ENCODE data around the gene SNORC. TPM values are rescaled to one million over a fixed set of nuclear protein-coding genes. Genes with fewer than 3 reads are reported as not detected.

SNORC gene
- total RNA-seq, 3 donors from 2014 or later (not counting 1 experiment from before 2014, with no cell fraction given): 0.47 to 1.0 (median 0.98) TPM

DNA sequence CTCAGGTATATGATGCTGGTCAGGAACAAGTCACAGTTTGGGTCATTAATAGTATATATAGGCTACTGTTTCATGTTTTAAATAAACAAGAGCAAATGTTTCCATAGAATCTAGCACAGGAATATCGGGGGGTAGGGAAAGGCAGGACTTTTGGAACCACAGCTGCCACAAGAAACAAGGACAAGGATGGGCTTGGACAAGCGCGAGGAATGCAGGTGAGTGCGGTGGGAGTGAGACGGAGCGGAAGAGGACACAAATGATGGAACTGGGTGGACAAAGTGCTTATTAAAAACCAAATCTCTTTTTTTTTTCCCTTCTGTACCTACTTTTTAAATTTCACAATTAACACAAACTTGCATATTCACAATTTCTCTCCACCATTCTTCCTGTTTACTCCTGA, 49.1 kb downstream of the SNORC start:
- Histone ChIP-seq H3K36me3 (ENCODE audit: control insufficient read depth, insufficient read depth, low read length) (no peaks in the 10 kb centered on the region), H3K4me1 (ENCODE audit: control insufficient read depth, insufficient read depth, low read length) (no peaks in the 10 kb centered on the region), H3K27ac (ENCODE audit: low read length) (no peak overlapping the region), H3K9me3 (ENCODE audit: control insufficient read depth, insufficient read depth, low read length) (no peaks in the 10 kb centered on the region), H3K27me3 (ENCODE audit: control insufficient read depth, insufficient read depth, low read length) (no peaks in the 10 kb centered on the region), H3K4me3 (ENCODE audit: low read length) (no peak overlapping the region)
- DNase-seq (no peak), ATAC-seq (no peak)
- Mint-ChIP-seq H3K9me3 (no peaks in the 10 kb centered on the region), H3K4me3 (no peak overlapping the region), H3K4me1 (no peaks in the 10 kb centered on the region), H3K27me3 (ENCODE audit: low read depth in 2 of 2) (peaks cover 20 to 36% of the 10 kb centered on the region in 2 donors), H3K27ac (no peak overlapping the region), H3K36me3 (no peaks in the 10 kb centered on the region)
- intact Hi-C loops (cut with micrococcal nuclease): no loop called here
- TF ChIP-seq, protein P1, sequence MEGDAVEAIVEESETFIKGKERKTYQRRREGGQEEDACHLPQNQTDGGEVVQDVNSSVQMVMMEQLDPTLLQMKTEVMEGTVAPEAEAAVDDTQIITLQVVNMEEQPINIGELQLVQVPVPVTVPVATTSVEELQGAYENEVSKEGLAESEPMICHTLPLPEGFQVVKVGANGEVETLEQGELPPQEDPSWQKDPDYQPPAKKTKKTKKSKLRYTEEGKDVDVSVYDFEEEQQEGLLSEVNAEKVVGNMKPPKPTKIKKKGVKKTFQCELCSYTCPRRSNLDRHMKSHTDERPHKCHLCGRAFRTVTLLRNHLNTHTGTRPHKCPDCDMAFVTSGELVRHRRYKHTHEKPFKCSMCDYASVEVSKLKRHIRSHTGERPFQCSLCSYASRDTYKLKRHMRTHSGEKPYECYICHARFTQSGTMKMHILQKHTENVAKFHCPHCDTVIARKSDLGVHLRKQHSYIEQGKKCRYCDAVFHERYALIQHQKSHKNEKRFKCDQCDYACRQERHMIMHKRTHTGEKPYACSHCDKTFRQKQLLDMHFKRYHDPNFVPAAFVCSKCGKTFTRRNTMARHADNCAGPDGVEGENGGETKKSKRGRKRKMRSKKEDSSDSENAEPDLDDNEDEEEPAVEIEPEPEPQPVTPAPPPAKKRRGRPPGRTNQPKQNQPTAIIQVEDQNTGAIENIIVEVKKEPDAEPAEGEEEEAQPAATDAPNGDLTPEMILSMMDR (IDR thresholded peaks at IDR 0.05): no peak
- 95% methylated on average over 6 of the region's 6 CpGs for WGBS (ENCODE audit: insufficient coverage)

DNA sequence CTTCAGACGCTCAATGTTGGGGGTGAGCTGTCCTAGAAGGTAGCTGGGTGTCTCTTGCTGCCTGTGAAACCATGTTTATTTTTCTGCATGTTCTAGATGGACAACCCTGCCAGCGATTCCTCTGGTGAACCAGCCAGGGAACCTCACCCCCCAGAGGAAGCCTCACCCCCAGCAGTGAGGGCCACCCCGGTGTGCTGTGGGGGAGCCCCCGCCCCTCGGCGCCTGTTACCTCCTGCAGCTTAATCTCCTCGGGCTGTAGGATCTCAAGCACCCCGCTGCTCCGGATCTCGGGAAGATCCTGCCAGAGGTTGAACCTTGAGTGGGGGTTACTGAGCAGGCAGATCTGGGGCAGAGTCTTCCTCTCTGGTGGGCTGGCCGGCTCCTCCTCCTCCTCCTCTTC, 50.0 kb downstream of the SNORC start:
- Histone ChIP-seq H3K27ac (ENCODE audit: low read length) (no peak overlapping the region), H3K4me3 (ENCODE audit: low read length) (no peak overlapping the region), H3K36me3 (ENCODE audit: control insufficient read depth, insufficient read depth, low read length) (no peaks in the 10 kb centered on the region), H3K9me3 (ENCODE audit: control insufficient read depth, insufficient read depth, low read length) (no peaks in the 10 kb centered on the region), H3K4me1 (ENCODE audit: control insufficient read depth, insufficient read depth, low read length) (no peaks in the 10 kb centered on the region), H3K27me3 (ENCODE audit: control insufficient read depth, insufficient read depth, low read length) (no peaks in the 10 kb centered on the region)
- peaks cover 21 to 41% of the 10 kb centered on the region in 2 donors for H3K27me3 Mint-ChIP-seq (ENCODE audit: low read depth in 2 of 2)
- H3K4me3 Mint-ChIP-seq: no peak overlapping the region
- no peaks in the 10 kb centered on the region for H3K4me1 Mint-ChIP-seq
- DNase-seq: no peak
- TF ChIP-seq, protein P1 (IDR thresholded peaks at IDR 0.05): no peak
- no peak overlapping the region for H3K27ac Mint-ChIP-seq
- H3K36me3 Mint-ChIP-seq: no peaks in the 10 kb centered on the region
- no peaks in the 10 kb centered on the region for H3K9me3 Mint-ChIP-seq
- 70% methylated on average over 11 of the region's 11 CpGs for WGBS (ENCODE audit: insufficient coverage)
- ATAC-seq: no peak
- intact Hi-C loops (cut with micrococcal nuclease): no loop called here

DNA sequence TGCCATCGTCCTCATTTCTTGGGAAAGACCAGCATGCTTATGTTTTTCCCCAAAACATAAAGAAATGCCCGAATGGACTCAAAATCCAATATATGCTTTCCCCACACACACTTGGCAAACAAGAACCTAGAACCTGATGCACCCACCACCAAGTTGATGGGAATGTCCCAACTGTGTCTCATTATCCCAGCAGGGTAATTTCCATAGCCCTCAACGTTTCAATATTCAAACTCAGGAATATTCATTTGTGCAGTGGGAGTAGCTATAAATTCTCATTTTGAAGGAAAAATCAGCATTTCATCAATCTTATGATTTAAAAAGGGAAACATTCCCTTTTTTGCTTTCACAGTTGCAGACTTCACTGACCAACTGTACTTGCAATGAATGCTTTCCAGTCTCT, 50.7 kb downstream of the SNORC start:
- H3K4me1 Mint-ChIP-seq: no peaks in the 10 kb centered on the region
- H3K9me3 Mint-ChIP-seq: no peaks in the 10 kb centered on the region
- DNase-seq: no peak
- no peak overlapping the region for H3K4me3 ChIP-seq (ENCODE audit: low read length)
- H3K36me3 ChIP-seq (ENCODE audit: control insufficient read depth, insufficient read depth, low read length): no peaks in the 10 kb centered on the region
- H3K4me1 ChIP-seq (ENCODE audit: control insufficient read depth, insufficient read depth, low read length): no peaks in the 10 kb centered on the region
- no peak overlapping the region for H3K27ac Mint-ChIP-seq
- no peak for ATAC-seq
- no peaks in the 10 kb centered on the region for H3K27me3 ChIP-seq (ENCODE audit: control insufficient read depth, insufficient read depth, low read length)
- H3K27ac ChIP-seq (ENCODE audit: low read length): no peak overlapping the region
- peaks cover 23 to 42% of the 10 kb centered on the region in 2 donors for H3K27me3 Mint-ChIP-seq (ENCODE audit: low read depth in 2 of 2)
- intact Hi-C loops (cut with micrococcal nuclease): no loop called here
- H3K36me3 Mint-ChIP-seq: no peaks in the 10 kb centered on the region
- 83% methylated on average over 2 of the region's 3 CpGs for WGBS (ENCODE audit: insufficient coverage)
- H3K9me3 ChIP-seq (ENCODE audit: control insufficient read depth, insufficient read depth, low read length): no peaks in the 10 kb centered on the region
- no peak overlapping the region for H3K4me3 Mint-ChIP-seq
- TF ChIP-seq, protein P1 (IDR thresholded peaks at IDR 0.05): no peak

DNA sequence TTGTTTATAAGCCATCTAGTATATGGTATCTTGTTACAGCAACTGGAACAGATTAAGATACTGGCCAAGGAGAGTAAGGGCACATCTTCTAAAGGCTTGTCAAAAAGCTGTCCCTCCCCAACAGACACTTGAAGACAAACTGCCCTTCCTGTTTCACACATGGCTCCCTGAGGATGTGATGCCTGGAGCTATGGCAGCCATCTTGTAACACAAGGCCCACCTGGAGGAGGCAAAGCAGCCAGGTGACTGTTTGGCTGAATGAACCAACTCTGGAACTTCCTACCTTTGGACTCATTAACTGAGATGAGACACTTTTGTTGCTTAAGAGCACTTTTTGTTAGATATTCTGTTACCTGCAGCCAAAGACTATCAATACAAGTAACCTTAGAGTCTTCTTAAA, 54.4 kb downstream of the SNORC start:
- ATAC-seq (no peak), DNase-seq (no peak)
- Mint-ChIP-seq H3K9me3 (no peaks in the 10 kb centered on the region), H3K4me1 (peaks cover 0 to 9% of the 10 kb centered on the region in 2 donors), H3K36me3 (no peaks in the 10 kb centered on the region), H3K27ac (no peak overlapping the region), H3K4me3 (no peak overlapping the region), H3K27me3 (ENCODE audit: low read depth in 2 of 2) (peaks cover 30 to 41% of the 10 kb centered on the region in 2 donors)
- Histone ChIP-seq H3K4me1 (ENCODE audit: control insufficient read depth, insufficient read depth, low read length) (peaks cover 10% of the 10 kb centered on the region), H3K27ac (ENCODE audit: low read length) (no peak overlapping the region), H3K4me3 (ENCODE audit: low read length) (no peak overlapping the region), H3K27me3 (ENCODE audit: control insufficient read depth, insufficient read depth, low read length) (peaks cover 16% of the 10 kb centered on the region), H3K36me3 (ENCODE audit: control insufficient read depth, insufficient read depth, low read length) (no peaks in the 10 kb centered on the region), H3K9me3 (ENCODE audit: control insufficient read depth, insufficient read depth, low read length) (no peaks in the 10 kb centered on the region)
- intact Hi-C loops (cut with micrococcal nuclease): no loop called here
- TF ChIP-seq, protein P1 (IDR thresholded peaks at IDR 0.05): no peak

Measured in natural killer cell (primary cell).